HEK293T (cell line): ENCODE measurements around the gene TMPRSS7.

ENCODE experiments used
- CTCF ChIA-PET: fragments of 350-600 bp; formaldehyde crosslinking; extraction: SDS; loops from one replicate; lab custom pipeline; 2021; ENCODE audit warnings: antibody characterized with exemption, inconsistent platforms; lab: Yijun Ruan, JAX
- POLR2A ChIA-PET: fragments of 350-600 bp; formaldehyde crosslinking; extraction: SDS; loops from one replicate; lab custom pipeline; 2020; ENCODE audit warnings: antibody characterized with exemption, inconsistent platforms; lab: Yijun Ruan, JAX
- DNase-seq: peaks from one replicate; pipeline ENCODE4 v3.0.0; 2012; ENCODE audit warnings: mixed read lengths; ENCODE audit errors: extremely low spot score
- ARNT ChIP-seq: fragments of 450-650 bp; IDR thresholded peaks from 2 replicates; pipeline ENCODE4 v1.6.1; 2017; ENCODE audit warnings: mild to moderate bottlenecking
- BHLHE40 ChIP-seq: fragments of 450-650 bp; IDR thresholded peaks from 2 replicates; pipeline ENCODE4 v1.6.1; 2016; ENCODE audit warnings: mild to moderate bottlenecking, moderate library complexity, borderline replicate concordance
- CTBP1 ChIP-seq: fragments of 450-650 bp; IDR thresholded peaks from 2 replicates; pipeline ENCODE4 v1.6.1; 2016; ENCODE audit warnings: borderline replicate concordance
- ELF4 ChIP-seq: fragments of 450-650 bp; IDR thresholded peaks from 2 replicates; pipeline ENCODE4 v1.6.1; 2017; ENCODE audit warnings: antibody characterized with exemption
- FOXA1 ChIP-seq: fragments of 450-650 bp; IDR thresholded peaks from 2 replicates; pipeline ENCODE4 v1.6.1; 2016; ENCODE audit warnings: mild to moderate bottlenecking
- FOXK2 ChIP-seq: fragments of 450-650 bp; IDR thresholded peaks from 2 replicates; pipeline ENCODE4 v1.6.1; 2016; ENCODE audit warnings: mild to moderate bottlenecking
- FOXM1 ChIP-seq: fragments of 450-650 bp; IDR thresholded peaks from 2 replicates; pipeline ENCODE4 v1.6.1; 2017; ENCODE audit warnings: mild to moderate bottlenecking, borderline replicate concordance
- HDGF ChIP-seq: fragments of 450-650 bp; IDR thresholded peaks from 2 replicates; pipeline ENCODE4 v1.6.1; 2017; ENCODE audit warnings: antibody characterized with exemption, borderline replicate concordance
- L3MBTL2 ChIP-seq: fragments of 450-650 bp; conservative IDR thresholded peaks from 2 replicates; pipeline ENCODE4 v1.6.1; 2016; ENCODE audit warnings: mild to moderate bottlenecking
- LEF1 ChIP-seq: fragments of 450-650 bp; IDR thresholded peaks from 2 replicates; pipeline ENCODE4 v1.6.1; 2017; ENCODE audit warnings: mild to moderate bottlenecking, borderline replicate concordance
- NFRKB ChIP-seq: fragments of 450-650 bp; IDR thresholded peaks from 2 replicates; pipeline ENCODE4 v1.6.1; 2016; ENCODE audit warnings: mild to moderate bottlenecking, moderate library complexity
- PKNOX1 ChIP-seq: fragments of 450-650 bp; IDR thresholded peaks from 2 replicates; pipeline ENCODE4 v1.6.1; 2016
- SP1 ChIP-seq: fragments of 450-650 bp; IDR thresholded peaks from 2 replicates; pipeline ENCODE4 v1.6.1; 2017
- SUZ12 ChIP-seq: fragments of 450-650 bp; IDR thresholded peaks from 2 replicates; pipeline ENCODE4 v1.6.1; 2016; ENCODE audit warnings: mild to moderate bottlenecking
- TARDBP ChIP-seq: fragments of 450-650 bp; IDR thresholded peaks from 2 replicates; pipeline ENCODE4 v1.6.1; 2016
- ZNF384 ChIP-seq: fragments of 450-650 bp; IDR thresholded peaks from 2 replicates; pipeline ENCODE4 v1.6.1; 2016

Gene TMPRSS7

GRCh38 chr3:112003321-112004080 is 31.0 kb upstream of the TMPRSS7 start:
- no peak for TF ChIP-seq LEF1
- no peak for TF ChIP-seq ELF4
- no peak for TF ChIP-seq PKNOX1
- no peak for TF ChIP-seq FOXA1
- no peak for TF ChIP-seq L3MBTL2
- TF ChIP-seq TARDBP: no peak
- TF ChIP-seq NFRKB: no peak
- no peak for TF ChIP-seq FOXM1
- TF ChIP-seq SUZ12: no peak
- no peak for TF ChIP-seq FOXK2
- no peak for TF ChIP-seq HDGF
- TF ChIP-seq BHLHE40: no peak
- ChIA-PET POLR2A (interaction anchor here (1.3 to 3.1 kb wide), 2 partner anchors 24 to 31 kb away, joined by 3 to 13 read pairs; partner anchors contain the start of genes ABHD10 and TMPRSS7), CTCF (interaction anchor here (2.6 kb wide), 1 partner anchor 14 kb away, joined by 7 read pairs; no protein-coding TSS in a partner anchor)
- no peak for DNase-seq

- ChIA-PET POLR2A (interaction anchor here (3.1 kb wide), 1 partner anchor 25 kb away, joined by 13 read pairs; the partner anchor contains the start of gene ABHD10), CTCF (interaction anchor here (1.2 to 2.6 kb wide), 2 partner anchors 15 to 287 kb away, joined by 4 to 7 read pairs; no protein-coding TSS in a partner anchor)
- no peak for DNase-seq
- no peak for TF ChIP-seq SUZ12
- TF ChIP-seq FOXM1: no peak
- TF ChIP-seq SP1: no peak
- TF ChIP-seq ZNF384: no peak
- no peak for TF ChIP-seq L3MBTL2
- no peak for TF ChIP-seq PKNOX1
- TF ChIP-seq TARDBP: no peak
- TF ChIP-seq FOXA1: no peak
- TF ChIP-seq CTBP1: no peak
- TF ChIP-seq BHLHE40: no peak
- TF ChIP-seq FOXK2: no peak
- no peak for TF ChIP-seq NFRKB
- no peak for TF ChIP-seq ELF4
These were observed 30.3 kb upstream of the TMPRSS7 start for GRCh38 chr3:112004187-112004586.

- DNase-seq: no peak
These were observed 29.9 kb upstream of the TMPRSS7 start for GRCh38 chr3:112004669-112005068.

GRCh38 chr3:112005091-112005672 is 29.4 kb upstream of the TMPRSS7 start:
- POLR2A ChIA-PET: interaction anchor here (3.1 kb wide), 1 partner anchor 26 kb away, joined by 13 read pairs; the partner anchor contains the start of gene ABHD10
- CTCF ChIA-PET: interaction anchor here (1.2 to 2.6 kb wide), 2 partner anchors 16 to 288 kb away, joined by 4 to 7 read pairs; no protein-coding TSS in a partner anchor
- DNase-seq: no peak
- TF ChIP-seq L3MBTL2: no peak
- no peak for TF ChIP-seq FOXA1
- no peak for TF ChIP-seq SUZ12
- TF ChIP-seq FOXM1: no peak
- no peak for TF ChIP-seq ELF4

More at GRCh38 chr3:112004669-112005068, 29.9 kb upstream of the TMPRSS7 start:
- CTCF ChIA-PET: interaction anchor here (1.2 to 2.6 kb wide), 2 partner anchors 16 to 287 kb away, joined by 4 to 7 read pairs; no protein-coding TSS in a partner anchor
- no peak for TF ChIP-seq TARDBP
- TF ChIP-seq ARNT: no peak
- TF ChIP-seq BHLHE40: no peak
- no peak for TF ChIP-seq NFRKB
- no peak for TF ChIP-seq PKNOX1
- no peak for TF ChIP-seq SP1
- TF ChIP-seq L3MBTL2: no peak
- no peak for TF ChIP-seq FOXK2
- no peak for TF ChIP-seq ZNF384
- TF ChIP-seq SUZ12: no peak
- no peak for TF ChIP-seq HDGF
- TF ChIP-seq LEF1: no peak
- TF ChIP-seq CTBP1: no peak
- TF ChIP-seq ELF4: no peak
- TF ChIP-seq FOXA1: no peak
- POLR2A ChIA-PET: interaction anchor here (3.1 kb wide), 1 partner anchor 26 kb away, joined by 13 read pairs; the partner anchor contains the start of gene ABHD10

GRCh38 chr3:112007633-112008032 is 26.9 kb upstream of the TMPRSS7 start:
- TF ChIP-seq NFRKB (no peak), FOXK2 (no peak), FOXM1 (no peak), HDGF (no peak), LEF1 (no peak)
- no peak for DNase-seq
- ChIA-PET POLR2A (interaction anchor here (2.2 kb wide), 1 partner anchor 29 kb away, joined by 12 read pairs; the partner anchor contains the start of gene ABHD10), CTCF (interaction anchor here (1.0 kb wide), 1 partner anchor 36 kb away, joined by 3 read pairs; no protein-coding TSS in a partner anchor)

GRCh38 chr3:112009670-112010069 is 24.9 kb upstream of the TMPRSS7 start:
- ChIA-PET POLR2A (no interaction called here), CTCF (no interaction called here)
- TF ChIP-seq LEF1: no peak
- TF ChIP-seq TARDBP: no peak
- no peak for TF ChIP-seq BHLHE40
- no peak for TF ChIP-seq ELF4
- TF ChIP-seq SP1: no peak
- TF ChIP-seq CTBP1: no peak
- no peak for TF ChIP-seq FOXM1
- no peak for TF ChIP-seq HDGF
- TF ChIP-seq ARNT: no peak
- TF ChIP-seq FOXK2: no peak
- no peak for DNase-seq
